A549 (cell line): Measurements from ENCODE around the gene ANAPC5. TPM values are rescaled to one million over a fixed set of nuclear protein-coding genes. Genes with fewer than 3 reads are reported as not detected.

Experiments
- ATAC-seq, 2 experiments: fragments of 200-7000 bp in 1 of 2; fragments of >200 bp in 1 of 2; cut with Nextera tagmentation in 1 of 2; cut with Tn5 transposase in 1 of 2; 3 replicates each; pipeline versions ENCODE4 v1.8.0 to v1.9.1; 2018 to 2020; ENCODE audit warnings: mild to moderate bottlenecking in 1 of 2, moderate library complexity in 1 of 2
- CTCF ChIA-PET: fragments of 300-600 bp; sonication (Branson Sonifier 250); formaldehyde crosslinking; extraction: SDS; loops from one replicate; lab custom pipeline; 2021; ENCODE audit warnings: antibody characterized with exemption, inconsistent platforms; lab: Yijun Ruan, JAX
- POLR2A ChIA-PET: fragments of 350-600 bp; formaldehyde crosslinking; extraction: SDS; loops from one replicate; lab custom pipeline; 2021; ENCODE audit warnings: antibody characterized with exemption, inconsistent platforms; lab: Yijun Ruan, JAX
- DNase-seq, 2 experiments: peaks; one replicate each; pipeline versions ENCODE4 v3.0.0 to v3.0.0-alpha.2; 2011 to 2016; ENCODE audit warnings: low read depth in 1 of 2, low spot score in 1 of 2
- FAIRE-seq: peaks from 2 replicates; lab custom pipeline; 2011; peaks lifted over from hg19 to GRCh38; lab: Jason Lieb, UNC
- H3K27ac ChIP-seq, 2 experiments: fragments of >200 bp; sonication (Bioruptor Twin); formaldehyde crosslinking; 3 replicates each; pipeline ENCODE4 v1.5.1; 2016 to 2017
- H3K4me1 ChIP-seq: fragments of >200 bp; sonication (Bioruptor Twin); formaldehyde crosslinking; 3 replicates; pipeline ENCODE4 v1.6.1; 2016
- H3K4me2 ChIP-seq: fragments of >200 bp; sonication (Bioruptor Twin); formaldehyde crosslinking; 3 replicates; pipeline ENCODE4 v1.6.1; 2016
- H3K4me3 ChIP-seq: fragments of >200 bp; sonication (Bioruptor Twin); formaldehyde crosslinking; 3 replicates; pipeline ENCODE4 v1.5.1; 2016
- H3K9me3 ChIP-seq: fragments of >200 bp; sonication (Bioruptor Twin); formaldehyde crosslinking; 3 replicates; pipeline ENCODE4 v1.6.1; 2016
- CBX2 ChIP-seq: fragments of 200-600 bp; sonication (generic); IDR thresholded peaks from 2 replicates; pipeline ENCODE4 v1.6.1; 2016; ENCODE audit warnings: low read depth, mild to moderate bottlenecking, borderline replicate concordance
- CEBPB ChIP-seq, 2 experiments: fragments of >200 bp in 1 of 2; sonication (Bioruptor Twin) in 1 of 2; formaldehyde crosslinking in 1 of 2; IDR thresholded peaks; 2 replicates each; pipeline ENCODE4 v1.6.1; 2012 to 2016
- CHD4 ChIP-seq: fragments of 200-600 bp; sonication (generic); IDR thresholded peaks from 2 replicates; pipeline ENCODE4 v1.6.1; 2016; ENCODE audit warnings: antibody characterized with exemption, mild to moderate bottlenecking, borderline replicate concordance
- EHMT2 ChIP-seq: fragments of 200-600 bp; sonication (generic); IDR thresholded peaks from 2 replicates; pipeline ENCODE4 v1.6.1; 2016; ENCODE audit warnings: antibody characterized with exemption, low read depth, mild to moderate bottlenecking, moderate library complexity
- EP300 ChIP-seq, 2 experiments: fragments of >200 bp; sonication (Bioruptor Twin); formaldehyde crosslinking; IDR thresholded peaks; 2 replicates in 1 of 2; 3 replicates in 1 of 2; pipeline ENCODE4 v1.6.1; 2016 to 2017
- ESRRA ChIP-seq: fragments of 150-350 bp; IDR thresholded peaks from 2 replicates; pipeline ENCODE4 v1.6.1; 2014; ENCODE audit warnings: mild to moderate bottlenecking, low read length, borderline replicate concordance
- FOSB ChIP-seq: fragments of 250-450 bp; sonication (Bioruptor Pico); IDR thresholded peaks from 2 replicates; pipeline ENCODE4 v1.5.0; 2020; ENCODE audit warnings: mild to moderate bottlenecking, moderate library complexity
- FOSL2 ChIP-seq, 2 experiments: fragments of 450-650 bp in 1 of 2; fragments of >200 bp in 1 of 2; sonication (Bioruptor Twin) in 1 of 2; formaldehyde crosslinking; IDR thresholded peaks; 2 replicates each; pipeline versions ENCODE4 v1.5.0 to v1.6.1; 2016 to 2020; ENCODE audit warnings: mild to moderate bottlenecking in 1 of 2, moderate library complexity in 1 of 2
- GATA3 ChIP-seq: IDR thresholded peaks from 2 replicates; pipeline ENCODE4 v1.6.1; 2012; ENCODE audit warnings: borderline replicate concordance
- HDAC2 ChIP-seq: fragments of 200-600 bp; sonication (generic); IDR thresholded peaks from 2 replicates; pipeline ENCODE4 v1.6.1; 2016
- HOXB5 ChIP-seq: fragments of 250-450 bp; sonication (Bioruptor Pico); IDR thresholded peaks from 2 replicates; pipeline ENCODE4 v1.5.0; 2020; ENCODE audit warnings: mild to moderate bottlenecking, moderate library complexity
- JUN ChIP-seq, 2 experiments: fragments of >200 bp; sonication (Bioruptor Twin); formaldehyde crosslinking; IDR thresholded peaks; 2 replicates in 1 of 2; 3 replicates in 1 of 2; pipeline ENCODE4 v1.6.1; 2016 to 2017
- KDM5A ChIP-seq: fragments of 200-600 bp; sonication (generic); IDR thresholded peaks from 2 replicates; pipeline ENCODE4 v1.6.1; 2016; ENCODE audit warnings: antibody characterized with exemption, mild to moderate bottlenecking
- MAZ ChIP-seq: fragments of 150-350 bp; IDR thresholded peaks from 2 replicates; pipeline ENCODE4 v1.6.1; 2014; ENCODE audit warnings: antibody characterized with exemption, low read depth, low read length, borderline replicate concordance
- MYC ChIP-seq: IDR thresholded peaks from 2 replicates; pipeline ENCODE4 v1.6.1; 2012; ENCODE audit warnings: mild to moderate bottlenecking, inconsistent platforms, low read length, improper control_type of control experiment, borderline replicate concordance
- NFE2L2 ChIP-seq: fragments of 150-350 bp; conservative IDR thresholded peaks from 2 replicates; pipeline ENCODE4 v1.6.1; 2014; ENCODE audit warnings: low read length
- NPAS2 ChIP-seq: fragments of 250-450 bp; sonication (Bioruptor Pico); IDR thresholded peaks from 2 replicates; pipeline ENCODE4 v1.8.0; 2022; ENCODE audit warnings: mild to moderate bottlenecking, moderate library complexity, borderline replicate concordance
- POLR2A ChIP-seq: IDR thresholded peaks from 2 replicates; pipeline ENCODE4 v1.6.1; 2012; ENCODE audit warnings: mild to moderate bottlenecking, low read length
- POLR2AphosphoS2 ChIP-seq: conservative IDR thresholded peaks from 2 replicates; pipeline ENCODE4 v1.6.1; 2012; ENCODE audit warnings: low read length, improper control_type of control experiment, inconsistent platforms
- RAD21 ChIP-seq, 2 experiments: fragments of >200 bp in 1 of 2; sonication (Bioruptor Twin) in 1 of 2; formaldehyde crosslinking in 1 of 2; IDR thresholded peaks in 1 of 2; conservative IDR thresholded peaks in 1 of 2; 2 replicates in 1 of 2; 3 replicates in 1 of 2; pipeline ENCODE4 v1.6.1; 2012 to 2018; ENCODE audit warnings: inconsistent platforms in 1 of 2
- RCOR1 ChIP-seq: fragments of 150-350 bp; IDR thresholded peaks from 2 replicates; pipeline ENCODE4 v1.6.1; 2014; ENCODE audit warnings: antibody characterized with exemption, low read length, low read depth
- RNF2 ChIP-seq: fragments of 200-600 bp; sonication (generic); IDR thresholded peaks from 2 replicates; pipeline ENCODE4 v1.6.1; 2016; ENCODE audit warnings: low read depth, mild to moderate bottlenecking, antibody characterized with exemption, moderate library complexity, borderline replicate concordance
- SREBF2 ChIP-seq: fragments of 450-650 bp; IDR thresholded peaks from 2 replicates; pipeline ENCODE4 v1.6.1; 2014; ENCODE audit warnings: mild to moderate bottlenecking, moderate library complexity
- ZFP36 ChIP-seq: fragments of 450-650 bp; IDR thresholded peaks from 2 replicates; pipeline ENCODE4 v1.6.1; 2014; ENCODE audit warnings: borderline replicate concordance; ENCODE audit not compliant: partially characterized antibody
- ZNF302 ChIP-seq: fragments of 250-450 bp; sonication (Bioruptor Pico); IDR thresholded peaks from 2 replicates; pipeline ENCODE4 v1.9.0; 2021; ENCODE audit warnings: inconsistent platforms, mild to moderate bottlenecking, moderate library complexity
- WGBS: methylation state at CpG from one replicate; pipeline ENCODE4 v1.1.6; 2017; ENCODE audit errors: missing lambda C conversion rate; 5-methylcytosine and 5-hydroxymethylcytosine counted together
- polyA plus RNA-seq, 4 experiments: library from polyadenylated mRNA; depleted of rRNA in 3 of 4; stranded (reverse); fragments of >200 nt; fragmentation: RNase III in 1 of 4; extraction: RNeasy Plus Mini Kit Qiagen cat#74134 plus additional on column Dnase treatment in 1 of 4; gene quantifications; 2 replicates in 3 of 4; 3 replicates in 1 of 4; pipeline ENCODE4 v1.2.3, GENCODE V29; 2011 to 2017
- TF ChIP-seq, protein P1 (sequence below): fragments of >200 bp; sonication (Bioruptor Twin); formaldehyde crosslinking; IDR thresholded peaks from 3 replicates; pipeline ENCODE4 v1.6.1; 2016
- TF ChIP-seq, protein P2 (sequence below): fragments of 450-650 bp; IDR thresholded peaks from 2 replicates; pipeline ENCODE4 v1.6.1; 2014; ENCODE audit warnings: antibody characterized with exemption
- TF ChIP-seq, protein P3 (sequence below): fragments of 250-450 bp; sonication (Bioruptor Pico); IDR thresholded peaks from 2 replicates; pipeline ENCODE4 v1.5.0; 2021; ENCODE audit warnings: mild to moderate bottlenecking, moderate library complexity, borderline replicate concordance
- TF ChIP-seq, protein P4 (sequence below): fragments of 200-600 bp; sonication (generic); IDR thresholded peaks from 2 replicates; pipeline ENCODE4 v1.6.1; 2016; ENCODE audit warnings: antibody characterized with exemption, mild to moderate bottlenecking, moderate library complexity

The ANAPC5 gene
- polyA plus RNA-seq, 2 of the 4 experiments (the other 2 are of a cell fraction): 91.6 to 225 TPM

DNA sequence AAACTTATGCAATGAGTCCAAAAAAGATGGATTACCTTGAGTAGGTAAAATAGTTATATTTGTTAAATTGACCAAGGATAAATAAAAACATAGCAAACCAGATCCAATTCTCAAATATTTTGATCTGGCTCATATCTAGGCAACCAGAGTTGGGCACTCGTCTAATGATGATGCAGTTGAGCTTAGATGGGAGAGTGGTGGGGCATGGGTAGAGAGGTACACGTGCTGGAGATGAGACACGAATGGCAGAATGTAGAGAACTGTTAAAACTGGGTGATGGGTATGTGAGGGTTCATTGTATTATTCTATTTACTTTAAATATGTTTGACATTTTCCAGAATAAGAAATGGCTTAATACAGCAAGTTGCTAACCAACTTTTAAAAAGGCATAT, 40.1 kb upstream of the ANAPC5 start:
- POLR2A ChIA-PET: no interaction called here
- H3K4me2 ChIP-seq: no peak overlapping the region
- CTCF ChIA-PET: no interaction called here
- H3K4me3 ChIP-seq: no peak overlapping the region
- no peak for FAIRE-seq
- no peak for DNase-seq
- no peak overlapping the region for H3K27ac ChIP-seq
- no peak for ATAC-seq
- TF ChIP-seq ESRRA (no peak), CEBPB (IDR thresholded peaks at IDR 0.05) (no peak), FOSL2 (IDR thresholded peaks at IDR 0.05) (no peak), FOSL2 (CRISPR knock-in tag; IDR thresholded peaks at IDR 0.05) (no peak), ZFP36 (no peak), KDM5A (no peak), CBX2 (no peak), POLR2AphosphoS2 (no peak), NPAS2 (CRISPR knock-in tag) (no peak), NFE2L2 (no peak), CHD4 (no peak), GATA3 (no peak), RNF2 (no peak), EP300 (IDR thresholded peaks at IDR 0.05) (no peak), SREBF2 (no peak), MAZ (no peak)
- TF ChIP-seq, protein P1, sequence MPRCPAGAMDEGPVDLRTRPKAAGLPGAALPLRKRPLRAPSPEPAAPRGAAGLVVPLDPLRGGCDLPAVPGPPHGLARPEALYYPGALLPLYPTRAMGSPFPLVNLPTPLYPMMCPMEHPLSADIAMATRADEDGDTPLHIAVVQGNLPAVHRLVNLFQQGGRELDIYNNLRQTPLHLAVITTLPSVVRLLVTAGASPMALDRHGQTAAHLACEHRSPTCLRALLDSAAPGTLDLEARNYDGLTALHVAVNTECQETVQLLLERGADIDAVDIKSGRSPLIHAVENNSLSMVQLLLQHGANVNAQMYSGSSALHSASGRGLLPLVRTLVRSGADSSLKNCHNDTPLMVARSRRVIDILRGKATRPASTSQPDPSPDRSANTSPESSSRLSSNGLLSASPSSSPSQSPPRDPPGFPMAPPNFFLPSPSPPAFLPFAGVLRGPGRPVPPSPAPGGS: no peak
- TF ChIP-seq, protein P2, sequence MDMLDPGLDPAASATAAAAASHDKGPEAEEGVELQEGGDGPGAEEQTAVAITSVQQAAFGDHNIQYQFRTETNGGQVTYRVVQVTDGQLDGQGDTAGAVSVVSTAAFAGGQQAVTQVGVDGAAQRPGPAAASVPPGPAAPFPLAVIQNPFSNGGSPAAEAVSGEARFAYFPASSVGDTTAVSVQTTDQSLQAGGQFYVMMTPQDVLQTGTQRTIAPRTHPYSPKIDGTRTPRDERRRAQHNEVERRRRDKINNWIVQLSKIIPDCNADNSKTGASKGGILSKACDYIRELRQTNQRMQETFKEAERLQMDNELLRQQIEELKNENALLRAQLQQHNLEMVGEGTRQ: no peak
- 75% methylated on average over 3 of the region's 3 CpGs for WGBS
- no peaks in the 10 kb centered on the region for H3K9me3 ChIP-seq
- H3K4me1 ChIP-seq: peaks cover 7% of the 10 kb centered on the region; the same call in 2 of the 3 replicates

DNA sequence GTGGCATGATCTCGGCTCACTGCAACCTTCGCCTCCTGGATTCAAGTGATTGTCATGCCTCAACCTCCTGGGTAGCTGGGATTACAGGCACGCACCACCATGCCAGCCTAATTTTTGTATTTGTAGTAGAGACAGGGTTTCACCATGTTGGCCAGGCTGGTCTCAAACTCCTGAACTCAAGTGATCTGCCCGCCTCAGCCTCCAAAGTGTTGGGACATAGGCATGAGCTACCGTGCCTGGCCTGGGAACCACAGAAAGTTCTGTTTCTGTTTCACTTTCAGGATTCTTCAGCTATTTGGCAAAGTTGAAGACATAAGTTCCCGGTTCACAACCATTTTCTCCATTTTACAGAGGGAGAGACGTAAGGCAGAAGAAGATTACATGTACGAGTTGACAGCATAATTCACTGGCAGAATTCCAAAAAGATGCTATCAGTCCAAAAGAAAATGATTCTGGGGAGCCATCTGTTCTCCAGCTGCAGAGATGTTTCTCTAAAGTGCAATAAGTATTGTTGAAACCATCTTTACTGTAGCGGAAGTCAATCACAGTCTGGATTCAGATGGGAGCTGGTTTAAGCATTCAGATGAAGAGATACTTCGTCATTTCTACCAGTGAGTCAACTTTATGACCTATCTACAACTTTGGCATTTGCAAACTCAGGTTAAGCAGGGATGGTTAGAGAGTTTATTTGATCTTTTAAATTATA, 39.6 kb upstream of the ANAPC5 start:
- Histone ChIP-seq H3K4me2 (no peak overlapping the region), H3K4me3 (no peak overlapping the region), H3K27ac (no peak overlapping the region), H3K4me1 (peaks cover 7% of the 10 kb centered on the region; the same call in 2 of the 3 replicates), H3K9me3 (no peaks in the 10 kb centered on the region)
- no peak for ATAC-seq
- ChIA-PET POLR2A (no interaction called here), CTCF (no interaction called here)
- 84% methylated on average over 10 of the region's 10 CpGs for WGBS
- DNase-seq: no peak
- no peak for FAIRE-seq
- TF ChIP-seq EHMT2 (no peak), HOXB5 (CRISPR knock-in tag) (no peak), FOSL2 (IDR thresholded peaks at IDR 0.05) (no peak), FOSL2 (CRISPR knock-in tag; IDR thresholded peaks at IDR 0.05) (no peak), FOSB (CRISPR knock-in tag) (no peak), POLR2A (no peak), CHD4 (no peak), MYC (no peak), HDAC2 (no peak), RAD21 (conservative IDR thresholded peaks at IDR 0.05 in 1 of 2, IDR thresholded peaks at IDR 0.05 in 1 of 2) (no peak), RCOR1 (no peak), JUN (IDR thresholded peaks at IDR 0.05) (no peak), ZNF302 (CRISPR knock-in tag) (no peak)
- TF ChIP-seq, protein P3, sequence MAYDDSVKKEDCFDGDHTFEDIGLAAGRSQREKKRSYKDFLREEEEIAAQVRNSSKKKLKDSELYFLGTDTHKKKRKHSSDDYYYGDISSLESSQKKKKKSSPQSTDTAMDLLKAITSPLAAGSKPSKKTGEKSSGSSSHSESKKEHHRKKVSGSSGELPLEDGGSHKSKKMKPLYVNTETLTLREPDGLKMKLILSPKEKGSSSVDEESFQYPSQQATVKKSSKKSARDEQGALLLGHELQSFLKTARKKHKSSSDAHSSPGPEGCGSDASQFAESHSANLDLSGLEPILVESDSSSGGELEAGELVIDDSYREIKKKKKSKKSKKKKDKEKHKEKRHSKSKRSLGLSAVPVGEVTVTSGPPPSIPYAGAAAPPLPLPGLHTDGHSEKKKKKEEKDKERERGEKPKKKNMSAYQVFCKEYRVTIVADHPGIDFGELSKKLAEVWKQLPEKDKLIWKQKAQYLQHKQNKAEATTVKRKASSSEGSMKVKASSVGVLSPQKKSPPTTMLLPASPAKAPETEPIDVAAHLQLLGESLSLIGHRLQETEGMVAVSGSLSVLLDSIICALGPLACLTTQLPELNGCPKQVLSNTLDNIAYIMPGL (CRISPR knock-in tag): no peak
- TF ChIP-seq, protein P1: no peak
- TF ChIP-seq, protein P4, sequence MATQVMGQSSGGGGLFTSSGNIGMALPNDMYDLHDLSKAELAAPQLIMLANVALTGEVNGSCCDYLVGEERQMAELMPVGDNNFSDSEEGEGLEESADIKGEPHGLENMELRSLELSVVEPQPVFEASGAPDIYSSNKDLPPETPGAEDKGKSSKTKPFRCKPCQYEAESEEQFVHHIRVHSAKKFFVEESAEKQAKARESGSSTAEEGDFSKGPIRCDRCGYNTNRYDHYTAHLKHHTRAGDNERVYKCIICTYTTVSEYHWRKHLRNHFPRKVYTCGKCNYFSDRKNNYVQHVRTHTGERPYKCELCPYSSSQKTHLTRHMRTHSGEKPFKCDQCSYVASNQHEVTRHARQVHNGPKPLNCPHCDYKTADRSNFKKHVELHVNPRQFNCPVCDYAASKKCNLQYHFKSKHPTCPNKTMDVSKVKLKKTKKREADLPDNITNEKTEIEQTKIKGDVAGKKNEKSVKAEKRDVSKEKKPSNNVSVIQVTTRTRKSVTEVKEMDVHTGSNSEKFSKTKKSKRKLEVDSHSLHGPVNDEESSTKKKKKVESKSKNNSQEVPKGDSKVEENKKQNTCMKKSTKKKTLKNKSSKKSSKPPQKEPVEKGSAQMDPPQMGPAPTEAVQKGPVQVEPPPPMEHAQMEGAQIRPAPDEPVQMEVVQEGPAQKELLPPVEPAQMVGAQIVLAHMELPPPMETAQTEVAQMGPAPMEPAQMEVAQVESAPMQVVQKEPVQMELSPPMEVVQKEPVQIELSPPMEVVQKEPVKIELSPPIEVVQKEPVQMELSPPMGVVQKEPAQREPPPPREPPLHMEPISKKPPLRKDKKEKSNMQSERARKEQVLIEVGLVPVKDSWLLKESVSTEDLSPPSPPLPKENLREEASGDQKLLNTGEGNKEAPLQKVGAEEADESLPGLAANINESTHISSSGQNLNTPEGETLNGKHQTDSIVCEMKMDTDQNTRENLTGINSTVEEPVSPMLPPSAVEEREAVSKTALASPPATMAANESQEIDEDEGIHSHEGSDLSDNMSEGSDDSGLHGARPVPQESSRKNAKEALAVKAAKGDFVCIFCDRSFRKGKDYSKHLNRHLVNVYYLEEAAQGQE: no peak
